Activated naive CD4-positive, alpha-beta T cell treated with Interleukin-2 at 50 U/mL for 16 hours (primary cell): ENCODE measurements around the gene ANKS6.
A peak's percentile ranks its signal among the peaks of the same experiment; 100 is the strongest.

Experiments used
- DNase-seq: peaks from one replicate; pipeline ENCODE4 v3.0.0-alpha.2; 2020

The ANKS6 gene

GRCh38 chr9:98796364-98797101 is at the start of gene ANKS6:
TSS of gene ANKS6 (minus strand) at chr9:98796555. CDS start at chr9:98796491, 64 bp downstream.
- peak; percentile 81 for DNase-seq

DNA sequence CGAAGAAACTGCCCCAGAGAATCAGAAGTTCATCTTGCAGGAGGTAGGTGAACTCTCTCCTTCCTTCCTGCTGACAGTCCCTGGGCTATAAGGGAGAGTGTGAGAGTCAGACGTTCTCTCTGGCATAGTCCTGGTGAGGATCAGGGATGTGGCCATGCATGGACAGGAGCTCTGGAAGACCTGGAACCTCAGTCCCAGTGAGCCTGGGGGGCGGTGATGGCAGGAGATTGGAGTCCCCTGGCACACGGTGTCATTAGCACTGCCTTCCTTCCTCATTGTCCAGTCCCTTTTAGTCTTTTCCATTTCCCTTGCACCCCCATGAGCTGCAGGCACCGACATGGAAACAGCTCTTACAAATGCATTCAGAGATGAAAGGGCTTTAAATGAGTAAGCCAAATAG is 49.7 kb upstream of the ANKS6 start:
- DNase-seq: no peak

DNA sequence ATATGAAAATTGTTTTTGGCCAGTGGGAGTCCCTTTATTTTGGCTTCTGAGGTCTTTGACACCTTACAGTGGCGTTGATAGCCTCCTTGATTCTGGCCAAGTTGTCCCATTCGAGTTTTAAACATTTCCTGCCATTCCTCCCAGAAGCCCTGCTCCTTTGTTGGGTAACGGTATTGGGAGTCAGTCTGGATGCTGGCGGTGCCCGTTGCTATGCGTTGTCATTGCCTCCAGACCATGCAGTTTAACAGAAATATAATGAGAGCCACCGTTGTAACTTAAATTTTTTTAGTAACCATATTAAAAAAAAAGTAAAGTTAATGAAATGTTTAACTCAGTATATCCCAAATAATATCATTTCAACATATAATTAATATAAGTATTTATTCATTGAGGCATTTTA is 46.2 kb upstream of the ANKS6 start:
- DNase-seq: no peak

- no peak for DNase-seq
Observed at GRCh38 chr9:98839724-98840123, 43.4 kb upstream of the ANKS6 start.

DNA sequence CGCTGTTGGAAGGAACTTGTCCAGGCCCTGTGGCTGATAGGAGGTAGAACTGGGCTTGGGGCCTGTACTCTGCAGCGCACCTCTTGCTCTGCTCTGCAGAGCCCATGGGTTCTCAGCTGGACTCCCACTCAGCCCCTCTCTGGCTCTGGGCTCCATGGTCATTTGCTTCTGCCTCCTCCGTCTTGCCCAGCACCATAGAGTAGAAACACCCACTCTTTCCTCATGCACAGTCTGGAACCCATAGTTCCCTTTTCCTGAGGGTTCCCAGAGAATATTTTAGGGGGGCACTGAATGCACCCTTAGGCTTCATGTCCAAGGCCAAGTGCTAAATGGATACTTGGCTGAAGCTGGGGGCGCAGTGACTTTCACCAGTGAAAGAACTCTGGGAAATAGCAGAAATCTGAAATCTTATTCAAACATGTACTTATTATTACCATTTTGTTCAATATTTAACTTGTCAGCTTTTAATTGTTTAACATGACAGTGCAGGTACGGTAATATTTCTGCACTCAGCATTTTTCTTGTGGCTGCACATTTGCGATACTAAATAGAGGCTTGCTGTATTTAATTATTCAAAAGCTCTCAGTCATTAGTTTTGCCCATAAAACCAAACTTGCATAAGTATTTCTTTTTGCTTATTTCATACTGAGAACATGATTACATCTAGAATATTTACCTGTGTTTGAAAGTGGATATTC is 42.7 kb upstream of the ANKS6 start:
- DNase-seq: no peak

DNA sequence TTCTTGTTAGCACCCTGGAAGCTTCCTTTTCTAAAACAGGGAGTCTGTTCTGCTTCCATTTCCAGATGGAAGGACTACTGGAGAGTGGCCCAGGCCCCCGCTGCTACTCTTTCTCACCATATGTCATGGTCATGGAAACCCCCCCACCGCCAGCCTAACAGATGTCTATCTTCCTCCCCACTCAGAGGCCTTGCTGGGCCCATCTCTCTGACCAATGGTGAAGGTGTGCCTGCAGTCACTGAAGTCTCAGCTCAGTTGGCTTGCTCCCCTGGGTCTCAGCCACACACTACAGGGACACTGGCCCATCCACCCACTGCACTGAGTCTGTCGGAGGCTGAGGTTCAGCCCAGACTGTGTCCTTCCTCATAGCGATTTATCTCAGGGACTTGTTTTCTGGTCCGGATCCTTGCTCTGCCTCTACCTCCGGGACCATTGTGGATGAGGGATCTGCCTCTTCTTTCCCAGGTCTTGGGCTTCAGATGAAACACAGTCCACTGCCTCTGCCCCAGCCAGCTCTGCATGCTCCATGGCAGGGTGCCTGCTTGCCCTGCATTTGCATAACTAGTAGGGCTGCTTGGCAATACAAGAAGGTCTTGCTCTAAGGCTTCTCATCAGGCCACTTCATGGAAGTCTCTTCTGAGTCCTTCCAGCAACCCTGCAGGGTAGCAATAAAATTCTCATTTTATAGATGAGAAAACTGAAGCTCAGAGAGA is 42.0 kb upstream of the ANKS6 start:
- no peak for DNase-seq

- no peak for DNase-seq
Observed at GRCh38 chr9:98837516-98837915, 41.2 kb upstream of the ANKS6 start.

DNA sequence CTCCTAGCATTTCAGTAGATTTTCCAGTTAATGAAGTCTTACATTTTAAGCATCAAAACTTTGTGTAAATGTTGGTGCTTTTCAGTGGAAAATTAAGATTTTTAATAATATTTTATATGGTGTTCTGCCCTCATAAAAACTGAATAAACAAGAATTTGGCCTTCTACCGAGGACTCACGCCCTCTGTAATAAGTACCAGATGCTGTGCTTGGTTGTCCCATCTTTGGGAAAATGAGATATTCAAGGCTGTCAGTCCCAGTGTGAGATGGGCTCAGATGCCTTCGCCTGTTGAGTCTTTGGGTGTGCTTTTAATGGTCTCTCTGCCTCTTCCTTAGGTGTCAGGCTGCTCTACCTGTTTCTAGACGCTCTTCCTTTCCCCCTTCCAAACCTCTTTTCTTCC is 39.9 kb upstream of the ANKS6 start:
- DNase-seq: no peak

- DNase-seq: no peak
Observed at GRCh38 chr9:98834386-98834785, 38.0 kb upstream of the ANKS6 start.

DNA sequence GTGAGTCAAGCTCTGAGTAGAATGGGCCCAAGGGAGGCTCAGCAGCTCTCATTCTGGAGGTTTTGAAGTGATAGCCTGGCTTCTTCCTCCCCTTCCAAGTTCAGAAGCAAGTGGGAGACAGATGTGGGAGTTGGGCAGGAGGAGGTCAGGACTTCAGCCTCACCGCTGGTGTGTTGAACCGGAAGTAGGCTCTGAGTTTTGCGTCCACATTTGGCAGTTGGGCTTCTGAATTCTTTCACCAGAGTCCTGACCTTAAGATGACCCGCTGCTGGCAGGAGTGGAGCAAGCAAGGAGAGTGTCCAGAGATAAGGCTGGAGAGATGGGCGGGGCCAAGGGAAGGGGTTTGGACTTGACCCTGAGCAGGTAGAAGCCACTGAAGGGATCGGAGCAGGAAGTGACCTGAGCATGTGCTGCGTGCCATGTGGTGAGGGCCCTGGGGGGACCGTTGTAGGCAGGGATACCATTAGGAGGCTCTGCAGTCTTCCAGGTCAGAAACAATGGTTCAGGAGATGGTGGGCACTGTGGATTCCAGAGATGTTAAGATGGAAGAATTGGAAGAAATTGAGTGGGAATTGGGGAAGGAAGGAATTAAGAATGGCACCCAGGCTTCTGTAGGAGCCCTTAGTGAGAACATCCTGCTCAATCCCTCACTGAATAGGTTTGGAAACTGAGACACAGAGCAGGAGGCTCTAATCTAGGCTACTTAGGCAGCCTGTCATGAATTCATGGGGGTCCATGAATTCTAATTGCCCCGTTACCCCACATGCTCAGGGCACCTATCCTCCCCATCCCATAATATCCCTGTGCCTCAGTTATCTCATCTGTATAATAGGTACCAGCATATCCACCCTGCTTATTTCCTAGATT is 37.0 kb upstream of the ANKS6 start:
- DNase-seq: no peak

DNA sequence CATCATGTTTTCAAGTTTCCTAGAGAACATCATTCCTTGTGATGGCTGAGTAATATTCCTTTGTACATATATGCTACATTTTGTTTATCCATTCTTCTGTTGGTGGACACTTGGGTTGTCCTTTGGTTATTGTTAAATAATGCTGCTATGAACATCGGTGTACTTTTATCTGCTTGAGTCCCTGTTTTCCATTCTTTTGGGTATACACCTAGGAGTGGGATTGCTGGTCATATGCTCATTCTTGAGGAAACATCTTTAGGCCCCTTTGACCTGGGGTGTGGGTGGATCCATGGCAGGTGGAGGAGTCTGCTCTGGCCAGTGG is 36.4 kb upstream of the ANKS6 start:
- DNase-seq: no peak

- DNase-seq: no peak
Observed at GRCh38 chr9:98831696-98832095, 35.3 kb upstream of the ANKS6 start.

DNA sequence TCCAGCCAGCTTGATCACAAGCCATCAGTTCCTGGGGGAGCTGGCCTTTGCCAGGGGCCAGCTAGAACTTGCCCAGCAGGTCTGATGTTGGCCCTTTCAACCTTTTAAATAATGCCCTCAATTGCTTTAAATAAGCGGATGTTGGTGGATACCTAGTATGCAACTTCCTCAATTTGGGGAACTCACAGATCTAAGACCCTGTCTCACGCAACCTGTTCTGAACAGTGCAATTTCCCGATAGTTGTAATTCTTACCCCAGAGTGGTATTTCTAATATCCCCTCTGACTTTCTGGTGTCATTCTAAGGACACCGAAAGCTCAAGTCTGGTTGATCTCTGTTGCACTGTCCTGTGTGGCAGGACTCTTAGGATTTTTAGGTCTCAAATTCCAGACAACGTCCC is 34.2 kb upstream of the ANKS6 start:
- no peak for DNase-seq

DNA sequence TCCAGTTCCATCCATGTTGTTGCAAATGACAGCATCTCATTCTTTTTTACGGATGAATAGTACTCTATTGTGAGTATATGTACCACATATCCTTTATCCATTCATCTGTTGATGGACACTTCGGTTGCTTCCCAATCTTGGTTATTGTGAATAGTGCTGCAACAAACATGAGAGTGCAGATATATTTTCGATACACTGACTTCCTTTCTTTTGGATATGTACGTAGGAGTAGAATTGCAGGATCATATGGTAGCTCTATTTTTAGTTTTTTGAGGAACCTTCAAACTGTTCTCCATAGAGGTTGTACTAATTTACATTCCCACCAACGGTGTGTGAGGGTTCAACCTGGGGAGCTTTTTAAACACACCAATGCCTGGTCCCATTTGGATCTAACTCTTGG is 33.4 kb upstream of the ANKS6 start:
- no peak for DNase-seq

DNA sequence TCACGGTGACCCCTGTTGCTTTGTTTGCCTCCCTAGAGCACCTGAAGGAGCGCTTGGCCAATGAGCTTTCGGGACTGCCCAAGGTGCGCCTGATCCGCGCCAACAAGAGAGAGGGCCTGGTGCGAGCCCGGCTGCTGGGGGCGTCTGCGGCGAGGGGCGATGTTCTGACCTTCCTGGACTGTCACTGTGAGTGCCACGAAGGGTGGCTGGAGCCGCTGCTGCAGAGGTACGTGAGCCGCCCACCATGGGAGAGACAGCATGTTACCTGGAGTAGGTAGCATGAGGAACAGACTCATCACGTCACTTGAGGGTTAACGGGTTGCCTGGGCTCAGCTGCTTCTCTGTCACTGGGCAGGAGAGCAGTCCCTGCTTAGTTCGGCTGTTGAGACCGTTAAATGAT is 30.4 kb upstream of the ANKS6 start:
- DNase-seq: no peak

GRCh38 chr9:98825414-98825813 is 29.1 kb upstream of the ANKS6 start:
- no peak for DNase-seq

- no peak for DNase-seq
Observed at GRCh38 chr9:98823666-98824334, 27.4 kb upstream of the ANKS6 start.

- DNase-seq: no peak
Observed at GRCh38 chr9:98822661-98823060, 26.3 kb upstream of the ANKS6 start.

- no peak for DNase-seq
Observed at GRCh38 chr9:98821831-98822230, 25.5 kb upstream of the ANKS6 start.

- DNase-seq: no peak
Observed at GRCh38 chr9:98819231-98819630, 22.9 kb upstream of the ANKS6 start.

GRCh38 chr9:98818764-98819163 is 22.4 kb upstream of the ANKS6 start:
- no peak for DNase-seq

- DNase-seq: no peak
Observed at GRCh38 chr9:98815391-98815951, 19.1 kb upstream of the ANKS6 start.
